ENCODE data around the gene MICAL2.
A peak's percentile ranks its signal among the peaks of the same experiment; 100 is the strongest.

Gene MICAL2

DNA sequence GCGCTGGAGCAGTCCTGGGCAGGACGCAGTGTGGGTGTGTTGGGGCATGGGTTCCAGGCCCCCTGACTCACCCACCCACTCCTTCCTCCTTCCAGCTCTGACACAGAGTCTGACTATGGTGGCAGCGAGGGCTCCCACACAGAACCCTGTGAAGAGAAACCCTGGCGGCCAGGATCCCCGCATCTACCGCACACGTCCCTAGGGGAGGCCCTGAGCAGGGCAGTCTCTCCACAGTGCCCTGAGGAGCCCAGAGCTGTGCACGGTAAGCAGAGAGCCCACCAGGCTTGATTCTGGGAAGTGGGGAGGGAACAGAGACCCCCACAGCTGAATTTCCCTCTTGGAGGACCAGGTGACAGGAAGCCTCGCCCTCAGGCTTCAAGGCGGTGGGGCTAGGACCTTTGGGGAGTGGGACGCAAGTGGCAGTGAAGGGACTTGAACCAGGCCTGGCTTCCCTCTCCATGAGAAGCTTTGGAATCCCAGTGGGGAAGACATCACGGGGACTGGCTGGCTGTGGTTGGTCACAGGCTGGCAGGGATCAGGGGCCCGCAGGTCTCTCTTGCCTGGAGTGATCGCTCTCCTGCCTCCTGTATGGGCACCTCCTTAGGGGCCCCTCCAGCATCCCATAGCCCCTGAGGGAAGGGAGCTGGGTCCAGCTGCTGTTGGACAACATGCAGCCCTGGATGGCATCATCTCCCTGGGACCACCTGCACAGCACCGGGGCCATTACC is 170.6 kb downstream of the MICAL2 start:
- DNase-seq: no peak
- no peaks in the 10 kb centered on the region for H3K9me3 ChIP-seq (ENCODE audit: control extremely low read depth in 1 of 5, control insufficient read depth in 4 of 5, insufficient read depth in 2 of 5, low read depth in 1 of 5, low read length in 4 of 5)
- H3K4me3 ChIP-seq (ENCODE audit: control insufficient read depth in 1 of 7, extremely low read depth in 1 of 7, insufficient read depth in 4 of 7, low read depth in 2 of 7, low read length in 6 of 7): no peak overlapping the region
- CTCF ChIA-PET: interaction anchor here (0.6 to 19.7 kb wide), 40 partner anchors 8 to 1252 kb away, joined by 3 to 422 read pairs (median 5); no protein-coding TSS in a partner anchor
- H3K36me3 ChIP-seq (ENCODE audit: control insufficient read depth in 4 of 4, insufficient read depth in 4 of 4, low read length in 3 of 4): no peaks in the 10 kb centered on the region
- H3K27ac ChIP-seq (ENCODE audit: insufficient read depth in 1 of 2, low read depth in 1 of 2, low read length in 2 of 2, poor library complexity in 1 of 2, severe bottlenecking in 2 of 2): no peak overlapping the region
- peaks cover 0 to 4% (median 0%) of the 10 kb centered on the region in 5 experiments for H3K27me3 ChIP-seq (replicated peaks in 2 of 5; ENCODE audit: control insufficient read depth in 4 of 5, insufficient read depth in 5 of 5, low read length in 4 of 5)
- 95% methylated on average over 10 of the region's 15 CpGs for WGBS (ENCODE audit: insufficient coverage)
- POLR2A ChIA-PET: no interaction called here
- peaks cover 0 to 4% (median 2%) of the 10 kb centered on the region in 4 experiments for H3K4me1 ChIP-seq (ENCODE audit: control extremely low read depth in 1 of 4, control insufficient read depth in 4 of 4, insufficient read depth in 4 of 4, low read length in 3 of 4)

DNA sequence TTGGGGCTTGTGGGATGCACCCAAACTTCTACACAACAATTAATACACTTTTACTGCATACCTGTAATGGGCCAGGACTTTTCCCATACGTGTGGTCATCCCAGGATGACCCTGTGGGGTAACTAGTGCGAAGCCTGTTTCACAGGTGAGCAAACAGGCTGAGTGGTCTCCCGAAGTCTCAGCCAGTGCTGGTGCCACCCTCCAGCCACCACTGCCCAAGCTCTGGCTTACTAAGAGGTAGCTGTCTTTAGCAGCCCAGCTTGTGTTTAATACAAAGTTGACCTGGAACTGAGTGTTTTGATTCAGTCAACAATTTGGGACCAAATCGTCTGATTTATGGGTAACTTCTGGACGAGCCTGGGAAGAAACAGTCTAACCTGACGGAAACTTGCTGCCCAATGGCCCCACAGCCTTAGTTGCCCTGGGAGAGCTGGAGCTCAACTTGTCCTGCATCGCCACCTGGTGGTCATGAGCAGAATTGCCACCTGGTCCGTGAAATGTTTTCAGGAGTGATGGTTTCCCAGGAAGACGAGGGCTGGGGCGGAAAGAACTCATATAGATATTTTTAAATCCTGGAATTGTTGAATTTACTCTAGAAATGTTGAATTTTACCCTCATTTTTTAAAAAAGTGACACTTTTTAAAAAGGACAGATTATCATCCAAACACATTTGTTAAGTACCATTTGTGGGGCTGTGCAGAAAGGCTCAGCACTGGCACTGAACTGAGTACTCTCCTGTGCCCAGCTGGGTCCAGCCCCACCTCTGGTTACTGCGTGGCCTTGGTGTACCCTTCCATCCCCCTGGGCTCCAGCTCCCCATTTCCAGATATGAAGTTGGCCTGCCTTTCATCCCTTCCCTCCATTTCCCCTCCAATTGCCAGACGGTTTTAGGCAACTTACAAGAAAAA is 171.4 kb downstream of the MICAL2 start:
- no peak overlapping the region for H3K4me3 ChIP-seq (ENCODE audit: control insufficient read depth in 1 of 7, extremely low read depth in 1 of 7, insufficient read depth in 4 of 7, low read depth in 2 of 7, low read length in 6 of 7)
- DNase-seq: peak; percentile 60 to 78 (median 71)
- H3K27me3 ChIP-seq (replicated peaks in 2 of 5; ENCODE audit: control insufficient read depth in 4 of 5, insufficient read depth in 5 of 5, low read length in 4 of 5): peaks cover 0 to 5% (median 0%) of the 10 kb centered on the region in 5 experiments
- no peaks in the 10 kb centered on the region for H3K9me3 ChIP-seq (ENCODE audit: control extremely low read depth in 1 of 5, control insufficient read depth in 4 of 5, insufficient read depth in 2 of 5, low read depth in 1 of 5, low read length in 4 of 5)
- H3K36me3 ChIP-seq (ENCODE audit: control insufficient read depth in 4 of 4, insufficient read depth in 4 of 4, low read length in 3 of 4): no peaks in the 10 kb centered on the region
- ChIA-PET CTCF (interaction anchor here (0.6 to 19.7 kb wide), 43 partner anchors 7 to 1253 kb away, joined by 3 to 422 read pairs (median 4); no protein-coding TSS in a partner anchor), POLR2A (no interaction called here)
- no peak overlapping the region for H3K27ac ChIP-seq (ENCODE audit: insufficient read depth in 1 of 2, low read depth in 1 of 2, low read length in 2 of 2, poor library complexity in 1 of 2, severe bottlenecking in 2 of 2)
- WGBS (ENCODE audit: insufficient coverage): 45% methylated on average over 7 of the region's 12 CpGs
- peaks cover 0 to 5% (median 2%) of the 10 kb centered on the region in 4 experiments for H3K4me1 ChIP-seq (ENCODE audit: control extremely low read depth in 1 of 4, control insufficient read depth in 4 of 4, insufficient read depth in 4 of 4, low read length in 3 of 4)

DNA sequence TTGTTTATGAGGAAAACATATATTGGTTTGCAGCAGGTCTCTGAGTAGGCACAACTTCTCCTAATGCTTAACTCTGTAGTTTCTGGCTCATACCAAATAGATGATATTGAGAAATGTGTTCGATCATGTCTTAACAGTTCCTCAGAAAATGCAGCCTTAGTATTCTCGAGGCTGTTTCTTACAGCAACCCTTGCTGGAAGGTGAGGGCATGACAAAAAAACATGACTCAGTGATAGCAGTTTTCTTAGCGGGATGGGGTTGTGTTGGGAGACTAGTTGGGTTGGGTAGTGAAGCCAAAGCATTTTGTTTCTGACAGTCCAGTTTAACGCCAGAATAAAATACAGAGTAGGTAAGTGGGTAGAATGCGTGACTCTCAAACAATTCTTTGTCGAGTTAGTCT is 172.3 kb downstream of the MICAL2 start:
- H3K4me1 ChIP-seq (ENCODE audit: control extremely low read depth in 1 of 4, control insufficient read depth in 4 of 4, insufficient read depth in 4 of 4, low read length in 3 of 4): peaks cover 0 to 5% (median 2%) of the 10 kb centered on the region in 4 experiments
- no peaks in the 10 kb centered on the region for H3K36me3 ChIP-seq (ENCODE audit: control insufficient read depth in 4 of 4, insufficient read depth in 4 of 4, low read length in 3 of 4)
- no peak for DNase-seq
- ChIA-PET CTCF (interaction anchor here (0.6 to 19.7 kb wide), 20 partner anchors 9 to 1245 kb away, joined by 3 to 422 read pairs (median 4); no protein-coding TSS in a partner anchor), POLR2A (no interaction called here)
- H3K9me3 ChIP-seq (ENCODE audit: control extremely low read depth in 1 of 5, control insufficient read depth in 4 of 5, insufficient read depth in 2 of 5, low read depth in 1 of 5, low read length in 4 of 5): no peaks in the 10 kb centered on the region
- 96% methylated on average over 6 of the region's 6 CpGs for WGBS (ENCODE audit: insufficient coverage)
- H3K27ac ChIP-seq (ENCODE audit: insufficient read depth in 1 of 2, low read depth in 1 of 2, low read length in 2 of 2, poor library complexity in 1 of 2, severe bottlenecking in 2 of 2): no peak overlapping the region
- H3K27me3 ChIP-seq (replicated peaks in 2 of 5; ENCODE audit: control insufficient read depth in 4 of 5, insufficient read depth in 5 of 5, low read length in 4 of 5): peaks cover 0 to 5% (median 0%) of the 10 kb centered on the region in 5 experiments
- no peak overlapping the region for H3K4me3 ChIP-seq (ENCODE audit: control insufficient read depth in 1 of 7, extremely low read depth in 1 of 7, insufficient read depth in 4 of 7, low read depth in 2 of 7, low read length in 6 of 7)

DNA sequence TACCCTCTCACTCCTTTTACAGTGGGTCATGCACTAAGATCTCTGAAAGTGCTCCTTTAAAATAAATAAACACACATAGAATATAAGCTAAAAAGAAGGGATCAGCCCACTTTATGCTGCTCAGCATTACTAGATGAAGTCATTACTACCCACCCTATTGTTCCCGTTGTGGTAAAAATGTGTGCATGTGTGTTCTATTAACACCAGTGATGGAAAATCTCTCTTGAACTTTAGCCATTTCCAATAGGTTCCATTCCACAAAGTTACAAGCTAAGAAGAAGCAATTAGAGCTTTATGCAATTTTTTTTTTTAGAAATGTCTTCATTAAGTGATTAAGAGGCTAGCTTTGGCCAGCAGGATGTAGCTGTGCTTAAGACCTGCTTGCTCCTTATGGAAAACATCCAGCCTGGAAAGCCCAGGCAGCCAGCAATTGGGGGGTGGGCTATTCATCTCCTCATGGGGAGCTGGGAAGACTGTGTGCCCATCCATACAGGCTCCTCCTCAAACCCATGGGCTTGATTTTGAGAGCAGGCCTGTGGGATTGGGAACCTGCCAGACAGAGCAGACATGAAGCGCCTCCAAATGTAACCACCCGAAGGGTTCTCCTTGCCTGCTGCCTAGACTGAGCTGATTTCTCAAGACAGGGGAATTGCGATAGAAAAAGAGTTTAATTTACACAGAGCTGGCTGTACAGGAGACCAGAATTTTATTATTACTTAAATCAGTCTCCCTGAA is 174.1 kb downstream of the MICAL2 start:
- Histone ChIP-seq H3K4me3 (ENCODE audit: control insufficient read depth in 1 of 7, extremely low read depth in 1 of 7, insufficient read depth in 4 of 7, low read depth in 2 of 7, low read length in 6 of 7) (no peak overlapping the region), H3K27me3 (replicated peaks in 2 of 5; ENCODE audit: control insufficient read depth in 4 of 5, insufficient read depth in 5 of 5, low read length in 4 of 5) (peaks cover 0 to 7% (median 0%) of the 10 kb centered on the region in 5 experiments), H3K4me1 (ENCODE audit: control extremely low read depth in 1 of 4, control insufficient read depth in 4 of 4, insufficient read depth in 4 of 4, low read length in 3 of 4) (peaks cover 0 to 5% (median 2%) of the 10 kb centered on the region in 4 experiments), H3K27ac (ENCODE audit: insufficient read depth in 1 of 2, low read depth in 1 of 2, low read length in 2 of 2, poor library complexity in 1 of 2, severe bottlenecking in 2 of 2) (no peak overlapping the region), H3K36me3 (ENCODE audit: control insufficient read depth in 4 of 4, insufficient read depth in 4 of 4, low read length in 3 of 4) (no peaks in the 10 kb centered on the region), H3K9me3 (ENCODE audit: control extremely low read depth in 1 of 5, control insufficient read depth in 4 of 5, insufficient read depth in 2 of 5, low read depth in 1 of 5, low read length in 4 of 5) (no peaks in the 10 kb centered on the region)
- no peak for DNase-seq
- ChIA-PET CTCF (interaction anchor here (1.1 to 19.7 kb wide), 9 partner anchors 9 to 614 kb away, joined by 3 to 422 read pairs (median 3); no protein-coding TSS in a partner anchor), POLR2A (interaction anchor here (0.6 kb wide), 1 partner anchor 380 kb away, joined by 3 read pairs; no protein-coding TSS in a partner anchor)
- WGBS (ENCODE audit: insufficient coverage): 71% methylated on average over 2 of the region's 4 CpGs

DNA sequence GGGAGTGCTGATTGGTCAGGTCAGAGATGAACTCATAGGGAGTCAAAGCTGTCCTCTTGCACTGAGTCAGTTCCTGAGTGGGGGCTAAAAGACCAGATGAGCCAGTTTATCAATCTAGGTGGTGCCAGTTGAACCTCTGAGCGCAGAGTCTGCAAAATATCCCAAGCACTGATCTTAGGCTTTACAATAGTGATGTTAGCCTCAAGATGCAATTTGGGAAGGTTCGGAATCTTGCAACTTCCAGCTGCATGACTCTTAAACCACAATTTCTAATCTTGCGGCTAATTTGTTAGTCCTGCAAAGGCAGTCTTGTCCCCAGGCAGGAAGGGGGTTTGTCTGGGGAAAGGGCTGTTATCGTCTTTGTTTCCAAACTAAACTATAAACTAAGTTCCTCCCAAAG is 174.7 kb downstream of the MICAL2 start:
- POLR2A ChIA-PET: no interaction called here
- DNase-seq: peak in 1 of 3 donors; percentile 22
- Histone ChIP-seq H3K27me3 (replicated peaks in 2 of 5; ENCODE audit: control insufficient read depth in 4 of 5, insufficient read depth in 5 of 5, low read length in 4 of 5) (peaks cover 0 to 7% (median 0%) of the 10 kb centered on the region in 5 experiments), H3K27ac (ENCODE audit: insufficient read depth in 1 of 2, low read depth in 1 of 2, low read length in 2 of 2, poor library complexity in 1 of 2, severe bottlenecking in 2 of 2) (no peak overlapping the region), H3K9me3 (ENCODE audit: control extremely low read depth in 1 of 5, control insufficient read depth in 4 of 5, insufficient read depth in 2 of 5, low read depth in 1 of 5, low read length in 4 of 5) (no peaks in the 10 kb centered on the region), H3K4me1 (ENCODE audit: control extremely low read depth in 1 of 4, control insufficient read depth in 4 of 4, insufficient read depth in 4 of 4, low read length in 3 of 4) (peaks cover 0 to 9% (median 6%) of the 10 kb centered on the region in 4 experiments), H3K36me3 (ENCODE audit: control insufficient read depth in 4 of 4, insufficient read depth in 4 of 4, low read length in 3 of 4) (no peaks in the 10 kb centered on the region), H3K4me3 (ENCODE audit: control insufficient read depth in 1 of 7, extremely low read depth in 1 of 7, insufficient read depth in 4 of 7, low read depth in 2 of 7, low read length in 6 of 7) (no peak overlapping the region)
- WGBS (ENCODE audit: insufficient coverage): 75% methylated on average over 2 of the region's 4 CpGs
- CTCF ChIA-PET: interaction anchor here (1.1 to 19.7 kb wide), 9 partner anchors 9 to 613 kb away, joined by 3 to 422 read pairs (median 3); no protein-coding TSS in a partner anchor

DNA sequence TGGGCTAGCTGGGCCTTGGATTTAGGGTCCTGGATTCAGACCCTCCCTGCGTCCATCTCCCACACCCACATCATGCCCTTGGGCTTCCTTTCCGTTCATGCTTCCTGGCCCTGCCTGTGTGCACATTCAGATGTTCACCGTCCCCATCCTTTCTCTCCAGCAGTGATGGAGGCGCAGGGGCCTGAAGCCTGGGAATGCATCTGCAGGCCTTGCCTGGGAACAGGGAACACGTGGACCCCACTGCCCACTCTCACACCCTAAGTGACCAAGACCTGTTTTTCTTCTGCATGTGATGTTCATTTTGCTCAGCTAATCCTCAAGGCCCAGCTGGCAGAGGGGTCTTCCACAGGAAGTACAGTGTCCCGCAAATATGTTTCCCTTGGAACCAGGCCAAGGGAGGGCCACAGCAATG is 175.4 kb downstream of the MICAL2 start:
- WGBS (ENCODE audit: insufficient coverage): 76% methylated on average over 5 of the region's 6 CpGs
- ChIA-PET POLR2A (no interaction called here), CTCF (interaction anchor here (1.1 to 19.7 kb wide), 4 partner anchors 135 to 238 kb away, joined by 3 to 422 read pairs (median 24); no protein-coding TSS in a partner anchor)
- Histone ChIP-seq H3K9me3 (ENCODE audit: control extremely low read depth in 1 of 5, control insufficient read depth in 4 of 5, insufficient read depth in 2 of 5, low read depth in 1 of 5, low read length in 4 of 5) (no peaks in the 10 kb centered on the region), H3K27ac (ENCODE audit: insufficient read depth in 1 of 2, low read depth in 1 of 2, low read length in 2 of 2, poor library complexity in 1 of 2, severe bottlenecking in 2 of 2) (no peak overlapping the region), H3K36me3 (ENCODE audit: control insufficient read depth in 4 of 4, insufficient read depth in 4 of 4, low read length in 3 of 4) (no peaks in the 10 kb centered on the region), H3K4me3 (ENCODE audit: control insufficient read depth in 1 of 7, extremely low read depth in 1 of 7, insufficient read depth in 4 of 7, low read depth in 2 of 7, low read length in 6 of 7) (no peak overlapping the region), H3K4me1 (ENCODE audit: control extremely low read depth in 1 of 4, control insufficient read depth in 4 of 4, insufficient read depth in 4 of 4, low read length in 3 of 4) (peaks cover 0 to 16% (median 12%) of the 10 kb centered on the region in 4 experiments), H3K27me3 (replicated peaks in 2 of 5; ENCODE audit: control insufficient read depth in 4 of 5, insufficient read depth in 5 of 5, low read length in 4 of 5) (peaks cover 0 to 7% (median 0%) of the 10 kb centered on the region in 5 experiments)
- peak in 2 of 3 donors; percentile 14 to 15 for DNase-seq

All from common myeloid progenitor, CD34-positive (primary cell).